Thoracic aorta (tissue), 2 donors: ENCODE data around the gene PRDM16. TPM values are rescaled to one million over a fixed set of nuclear protein-coding genes. Genes with fewer than 3 reads are reported as not detected.

Experiments
- ATAC-seq: fragments of 150-250 bp; one replicate; pipeline ENCODE4 v1.8.0; 2017; ENCODE audit warnings: low read depth; ENCODE audit not compliant: insufficient number of reproducible peaks, low FRiP score
- DNase-seq: peaks from one replicate; pipeline ENCODE4 v3.0.0-alpha.2; 2020; ENCODE audit warnings: low spot score
- H3K27ac ChIP-seq, 2 donors: fragments of 200-600 bp; sonication (generic); 1 replicate in 1 of 2; 2 replicates in 1 of 2; pipeline ENCODE4 v1.5.1; 2016; ENCODE audit warnings: mild to moderate bottlenecking in 2 of 2, moderate library complexity in 2 of 2
- H3K27me3 ChIP-seq: fragments of 200-600 bp; sonication (generic); replicated peaks from 2 replicates; pipeline ENCODE4 v1.6.0; 2016; ENCODE audit warnings: mild to moderate bottlenecking; ENCODE audit not compliant: insufficient read depth
- H3K36me3 ChIP-seq: fragments of 200-600 bp; sonication (generic); one replicate; pipeline ENCODE4 v1.5.1; 2016
- H3K4me1 ChIP-seq, 2 donors: fragments of 200-600 bp; sonication (generic); 1 replicate in 1 of 2; 2 replicates in 1 of 2; pipeline versions ENCODE4 v1.5.1 to v1.6.0; 2016; ENCODE audit warnings: low read depth in 2 of 2, mild to moderate bottlenecking in 1 of 2; ENCODE audit not compliant: control insufficient read depth in 1 of 2
- H3K4me3 ChIP-seq: fragments of 200-600 bp; sonication (generic); 2 replicates; pipeline ENCODE4 v1.5.1; 2016; ENCODE audit warnings: mild to moderate bottlenecking
- H3K9me3 ChIP-seq: fragments of 200-600 bp; sonication (generic); 2 replicates; pipeline ENCODE4 v1.5.1; 2016
- total RNA-seq, 2 donors: library from RNA; depleted of rRNA; stranded (reverse); fragments of >200 nt; gene quantifications; one replicate each; pipeline versions ENCODE4 v1.1.0 to v1.2.3, GENCODE V29; 2016
- TF ChIP-seq, protein P1 (sequence below): fragments of 200-600 bp; sonication (generic); IDR thresholded peaks from one replicate; pipeline ENCODE4 v1.5.1; 2019; ENCODE audit warnings: antibody characterized with exemption

Gene PRDM16
- total RNA-seq, 2 donors from 2014 or later = 68.9 to 85.4 TPM

DNA sequence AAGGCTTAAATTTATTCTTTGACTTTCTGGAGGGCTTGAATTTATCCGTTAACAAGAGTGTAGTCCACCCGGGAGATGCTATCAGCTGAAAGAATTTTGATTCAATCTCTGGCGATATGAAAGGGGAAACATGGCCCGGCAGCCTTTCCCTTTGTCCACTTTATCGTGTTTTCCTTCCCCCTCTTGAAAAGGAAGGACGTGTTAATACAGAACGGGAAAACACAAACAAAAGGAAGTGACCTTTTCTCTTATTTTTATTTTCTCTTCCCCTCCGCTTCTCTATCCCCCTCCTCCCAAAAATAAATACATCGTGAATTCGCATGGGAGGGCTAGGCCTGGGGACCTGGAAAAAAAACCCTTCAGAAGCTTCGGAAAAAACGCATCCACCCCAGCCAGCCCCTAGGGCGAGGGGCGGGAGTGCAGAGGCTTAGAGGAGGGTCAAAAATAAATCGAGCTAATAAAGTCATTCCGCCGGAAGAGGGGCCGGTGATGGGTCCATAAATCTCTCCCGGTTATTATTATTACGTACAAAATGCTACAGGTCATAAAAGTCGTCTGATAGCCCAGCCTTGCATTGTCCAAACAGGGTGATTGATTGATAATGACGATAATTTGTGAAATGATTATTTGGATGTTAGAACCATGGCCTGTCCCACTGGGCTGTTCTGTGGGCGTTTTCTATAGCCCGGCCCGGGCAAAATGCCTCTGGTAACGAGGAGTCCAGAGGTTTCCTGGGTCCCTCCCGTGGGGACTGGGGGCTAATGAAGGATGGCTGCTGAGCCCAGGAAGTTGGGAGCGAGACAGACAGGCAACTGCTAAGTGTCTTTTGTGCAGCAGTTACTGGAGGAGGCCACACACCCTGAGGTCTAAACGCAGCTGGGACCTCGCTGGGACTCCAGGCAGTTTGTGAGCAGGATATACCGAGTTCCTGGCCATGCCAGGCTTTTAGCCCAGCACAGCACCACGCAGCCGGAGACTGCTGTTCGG lies 179.4 kb downstream of the PRDM16 start:
- no peaks in the 10 kb centered on the region for H3K9me3 ChIP-seq
- TF ChIP-seq, protein P1, sequence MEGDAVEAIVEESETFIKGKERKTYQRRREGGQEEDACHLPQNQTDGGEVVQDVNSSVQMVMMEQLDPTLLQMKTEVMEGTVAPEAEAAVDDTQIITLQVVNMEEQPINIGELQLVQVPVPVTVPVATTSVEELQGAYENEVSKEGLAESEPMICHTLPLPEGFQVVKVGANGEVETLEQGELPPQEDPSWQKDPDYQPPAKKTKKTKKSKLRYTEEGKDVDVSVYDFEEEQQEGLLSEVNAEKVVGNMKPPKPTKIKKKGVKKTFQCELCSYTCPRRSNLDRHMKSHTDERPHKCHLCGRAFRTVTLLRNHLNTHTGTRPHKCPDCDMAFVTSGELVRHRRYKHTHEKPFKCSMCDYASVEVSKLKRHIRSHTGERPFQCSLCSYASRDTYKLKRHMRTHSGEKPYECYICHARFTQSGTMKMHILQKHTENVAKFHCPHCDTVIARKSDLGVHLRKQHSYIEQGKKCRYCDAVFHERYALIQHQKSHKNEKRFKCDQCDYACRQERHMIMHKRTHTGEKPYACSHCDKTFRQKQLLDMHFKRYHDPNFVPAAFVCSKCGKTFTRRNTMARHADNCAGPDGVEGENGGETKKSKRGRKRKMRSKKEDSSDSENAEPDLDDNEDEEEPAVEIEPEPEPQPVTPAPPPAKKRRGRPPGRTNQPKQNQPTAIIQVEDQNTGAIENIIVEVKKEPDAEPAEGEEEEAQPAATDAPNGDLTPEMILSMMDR = no peak
- no peak overlapping the region for H3K27ac ChIP-seq
- no peaks in the 10 kb centered on the region for H3K36me3 ChIP-seq
- H3K4me1 ChIP-seq = peaks cover 16 to 46% of the 10 kb centered on the region in 2 donors
- DNase-seq (no peak), ATAC-seq (no peak)
- no peak overlapping the region for H3K4me3 ChIP-seq
- no peaks in the 10 kb centered on the region for H3K27me3 ChIP-seq

DNA sequence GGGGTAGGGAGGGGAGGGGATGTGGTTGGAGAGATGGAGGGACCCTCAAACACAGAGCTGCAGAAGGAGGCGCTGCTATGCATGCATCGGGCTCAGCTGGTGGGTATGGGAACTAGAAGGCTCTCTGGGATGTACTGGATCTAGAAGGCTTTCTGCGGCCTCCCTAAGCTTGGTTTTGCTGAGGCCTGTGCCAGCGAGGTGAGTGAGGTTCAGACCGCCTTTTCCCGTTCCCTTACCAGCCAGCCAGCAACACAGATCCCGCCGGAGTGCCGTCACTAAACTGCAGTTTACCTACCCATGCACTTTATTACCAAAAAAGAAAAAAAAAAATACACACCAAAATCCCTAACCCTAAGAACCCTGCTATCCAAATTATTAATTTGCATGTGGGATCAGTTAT lies 180.2 kb downstream of the PRDM16 start:
- H3K9me3 ChIP-seq = no peaks in the 10 kb centered on the region
- H3K27me3 ChIP-seq = no peaks in the 10 kb centered on the region
- no peak for ATAC-seq
- H3K27ac ChIP-seq = no peak overlapping the region
- TF ChIP-seq, protein P1 = no peak
- no peak for DNase-seq
- H3K4me3 ChIP-seq = no peak overlapping the region
- no peaks in the 10 kb centered on the region for H3K36me3 ChIP-seq
- H3K4me1 ChIP-seq = peaks cover 16 to 44% of the 10 kb centered on the region in 2 donors

DNA sequence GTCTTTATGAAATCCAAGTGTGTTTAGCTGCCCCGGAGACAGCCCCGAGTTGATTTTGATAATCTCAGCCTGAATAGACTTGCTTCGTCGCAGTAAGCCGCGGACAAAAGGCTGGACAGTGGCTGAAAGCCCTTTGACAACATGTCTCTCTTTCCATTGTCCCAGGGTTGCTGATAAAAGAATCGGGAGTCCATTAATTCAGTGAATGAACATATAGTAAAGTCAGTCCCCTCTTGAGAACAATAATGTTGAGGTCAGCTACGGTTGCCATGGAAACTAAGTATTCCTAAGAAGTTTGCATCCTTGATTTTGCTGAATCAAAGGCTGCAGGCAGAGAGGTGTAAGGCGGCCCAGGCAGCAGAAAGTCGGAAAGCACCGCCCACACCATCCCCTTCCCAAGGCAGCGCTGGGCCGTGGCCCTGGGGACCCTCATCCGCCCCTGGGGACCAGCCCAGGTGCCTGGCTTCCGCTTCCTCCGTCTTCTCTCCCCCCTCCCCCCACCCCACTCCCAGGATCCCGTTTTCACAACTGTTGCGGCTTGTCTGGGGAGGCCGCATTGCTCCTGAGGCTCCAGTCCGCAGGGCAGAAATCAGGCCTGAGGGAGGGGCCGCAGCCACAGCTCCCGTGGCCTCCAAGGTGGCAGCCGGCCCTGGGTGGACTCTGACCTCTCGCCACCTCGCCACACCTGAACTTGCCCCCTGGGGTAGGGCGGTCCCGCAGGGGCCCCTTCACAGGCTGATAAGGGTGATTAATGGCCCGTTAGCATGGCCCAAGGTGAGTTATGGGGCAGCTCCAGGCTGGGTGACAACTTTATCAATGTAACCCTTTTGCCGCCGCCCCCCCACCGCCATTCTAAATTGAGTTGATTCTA lies 180.9 kb downstream of the PRDM16 start:
- no peaks in the 10 kb centered on the region for H3K27me3 ChIP-seq
- H3K27ac ChIP-seq = no peak overlapping the region
- no peak for DNase-seq
- ATAC-seq = no peak
- H3K4me3 ChIP-seq = no peak overlapping the region
- no peaks in the 10 kb centered on the region for H3K36me3 ChIP-seq
- peaks cover 16 to 38% of the 10 kb centered on the region in 2 donors for H3K4me1 ChIP-seq
- H3K9me3 ChIP-seq = no peaks in the 10 kb centered on the region
- TF ChIP-seq, protein P1 = no peak

DNA sequence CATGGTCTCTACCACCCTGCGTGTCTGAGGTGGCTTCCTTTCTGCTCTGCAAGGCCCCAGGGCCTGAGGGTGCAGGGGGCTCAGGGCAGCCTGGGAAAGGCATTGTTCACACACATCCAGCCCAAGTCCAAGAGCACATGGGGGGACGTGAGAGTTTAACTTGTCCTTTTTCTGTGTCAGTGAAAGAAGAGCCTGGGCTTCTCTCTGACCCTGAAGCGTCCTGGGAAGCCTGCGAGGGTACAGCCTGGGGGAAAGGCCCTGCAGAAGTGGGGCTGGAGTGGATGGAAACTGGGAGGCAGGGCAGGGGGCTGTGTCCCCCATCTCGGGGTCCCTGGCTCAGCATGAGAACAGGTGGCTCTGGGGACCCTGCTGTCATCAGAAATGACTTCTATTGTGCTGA lies 181.6 kb downstream of the PRDM16 start:
- no peaks in the 10 kb centered on the region for H3K9me3 ChIP-seq
- TF ChIP-seq, protein P1 = no peak
- H3K27me3 ChIP-seq = no peaks in the 10 kb centered on the region
- no peak overlapping the region for H3K27ac ChIP-seq
- ATAC-seq = no peak
- H3K36me3 ChIP-seq = no peaks in the 10 kb centered on the region
- no peak for DNase-seq
- H3K4me1 ChIP-seq = peaks cover 12 to 31% of the 10 kb centered on the region in 2 donors
- no peak overlapping the region for H3K4me3 ChIP-seq
